ENCODE measurements around the gene AGK.
"Not testable (repeated sequence)": the region's sequence is repeated elsewhere in the genome, so short reads cannot be mapped to it uniquely, and the experiment has no call there.

The AGK gene

DNA sequence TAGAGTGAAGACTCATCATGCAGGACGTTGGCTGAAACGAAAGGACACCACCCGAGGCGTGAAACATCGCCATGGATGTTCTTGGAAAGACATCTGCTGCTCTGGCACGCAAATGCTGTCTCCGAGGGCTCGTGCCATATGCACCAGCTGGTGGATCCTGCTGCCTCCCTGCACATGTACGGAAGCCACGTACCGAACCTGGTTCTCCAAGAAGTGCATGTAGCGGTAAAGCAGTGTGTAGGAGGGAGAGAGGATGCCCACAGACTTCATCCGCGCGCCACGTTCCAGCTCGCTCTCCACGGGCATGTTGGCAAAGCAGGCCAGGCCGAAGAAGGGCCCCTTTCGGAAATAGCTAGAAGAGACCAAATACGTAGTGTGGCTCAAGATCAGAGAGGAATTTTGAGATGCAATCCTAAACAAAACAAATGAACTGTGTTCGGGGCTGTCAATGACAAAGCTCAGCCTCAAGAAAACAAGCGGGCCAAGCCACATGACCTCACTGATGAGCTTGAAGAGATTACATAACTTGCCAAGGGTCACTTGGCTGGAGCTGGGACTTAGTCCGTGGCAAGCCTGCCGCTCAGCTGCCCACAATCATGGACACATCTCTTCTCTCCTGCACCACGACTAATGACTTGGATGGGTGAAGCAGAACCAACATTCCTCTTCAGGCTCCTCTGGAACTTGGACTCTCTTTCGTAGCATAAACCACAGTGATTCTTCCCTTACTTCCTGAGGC is 134.2 kb downstream of the AGK start:
- no peak for DNase-seq

- DNase-seq, result no peak
Measured at GRCh38 chr7:141686074-141686473, 134.9 kb downstream of the AGK start.

DNA sequence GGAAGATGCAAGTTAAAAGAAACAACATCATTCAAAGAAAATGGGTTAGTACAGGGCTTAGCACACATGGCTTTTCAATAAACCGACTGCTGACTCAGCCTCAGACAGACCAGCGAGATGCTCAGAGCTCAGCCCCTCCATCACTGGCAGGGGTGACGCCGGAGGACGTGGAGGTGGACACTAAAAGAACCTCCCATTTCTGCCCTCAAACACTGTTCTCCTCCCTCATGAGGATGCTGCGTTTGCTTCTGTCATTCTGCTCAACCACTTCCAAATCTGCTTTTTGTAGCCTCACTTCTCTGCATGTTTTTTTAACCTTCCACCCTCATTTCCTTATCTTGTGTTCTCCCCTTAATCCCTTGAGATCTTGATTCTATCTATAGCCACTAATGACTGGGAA is 135.5 kb downstream of the AGK start:
- no peak for DNase-seq

GRCh38 chr7:141688043-141688442 is 136.8 kb downstream of the AGK start:
- DNase-seq, result no peak

DNA sequence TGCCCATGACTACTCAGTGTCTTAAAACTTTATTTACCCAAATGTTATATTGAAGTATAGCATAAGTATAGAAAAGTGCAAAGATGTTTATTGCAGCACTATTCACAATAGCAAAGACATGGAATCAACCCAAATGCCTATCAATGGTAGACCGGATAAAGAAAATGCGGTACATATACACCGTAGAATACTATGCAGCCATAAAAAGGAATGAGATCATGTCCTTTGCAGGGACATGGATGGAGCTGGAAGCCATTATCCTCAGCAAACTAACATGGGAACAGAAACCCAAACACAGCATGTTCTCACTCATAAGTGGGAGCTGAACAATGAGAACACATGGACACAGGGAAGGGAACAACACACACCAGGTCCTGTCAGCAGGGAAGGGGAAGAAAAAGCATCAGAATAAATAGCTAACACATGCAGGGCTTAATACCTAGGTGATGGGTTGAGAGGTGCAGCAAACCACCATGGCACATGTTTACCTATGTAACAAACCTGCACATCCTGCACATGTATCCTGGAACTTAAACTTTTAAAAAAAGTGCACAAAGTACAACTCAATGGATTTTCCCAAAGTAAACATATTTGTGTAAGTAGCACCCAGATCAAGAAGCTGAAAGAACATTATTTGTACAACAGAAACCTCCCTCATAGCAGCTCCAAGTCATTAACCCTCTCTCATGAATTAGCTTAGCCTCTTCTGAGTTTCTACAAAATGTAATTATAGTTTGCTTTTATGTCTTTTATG is 138.0 kb downstream of the AGK start:
- DNase-seq, result not testable (repeated sequence)

DNA sequence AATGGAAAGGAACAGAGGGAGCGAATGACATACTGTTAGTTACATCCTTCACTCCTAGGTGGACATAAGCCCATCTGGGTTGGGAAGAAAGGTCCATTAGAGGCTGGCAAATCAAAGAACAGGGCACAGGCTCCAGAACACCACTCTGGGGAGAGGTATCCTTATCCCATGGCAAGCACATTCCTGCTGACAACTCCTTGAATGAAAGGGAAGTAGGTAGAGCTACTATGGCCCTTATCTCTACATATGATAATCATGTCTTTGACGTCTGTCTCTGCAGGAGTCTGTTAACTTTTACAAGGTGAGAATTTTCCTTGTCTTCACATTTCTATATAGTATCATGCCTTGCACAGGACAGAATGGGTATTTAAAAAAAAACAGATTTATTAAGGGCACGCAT is 140.3 kb downstream of the AGK start:
- DNase-seq, result no peak

DNA sequence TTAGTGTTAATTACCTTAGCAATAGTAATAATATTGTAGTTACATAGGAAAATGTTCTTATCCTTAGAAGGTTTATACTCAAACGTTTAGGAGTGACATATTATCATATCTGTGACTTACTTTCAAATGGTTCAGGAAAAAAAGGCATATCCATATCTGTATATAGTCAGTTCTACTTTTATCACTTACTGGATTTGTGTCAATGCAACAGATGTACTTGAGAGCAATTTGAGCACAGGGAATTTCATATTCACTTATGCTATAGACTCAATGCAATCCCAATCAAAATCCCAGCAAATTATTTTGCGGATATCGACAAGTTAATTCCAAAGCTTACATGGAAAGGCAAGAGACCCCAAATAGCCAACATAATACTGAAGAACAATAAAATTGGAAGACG is 140.8 kb downstream of the AGK start:
- no peak for DNase-seq

DNA sequence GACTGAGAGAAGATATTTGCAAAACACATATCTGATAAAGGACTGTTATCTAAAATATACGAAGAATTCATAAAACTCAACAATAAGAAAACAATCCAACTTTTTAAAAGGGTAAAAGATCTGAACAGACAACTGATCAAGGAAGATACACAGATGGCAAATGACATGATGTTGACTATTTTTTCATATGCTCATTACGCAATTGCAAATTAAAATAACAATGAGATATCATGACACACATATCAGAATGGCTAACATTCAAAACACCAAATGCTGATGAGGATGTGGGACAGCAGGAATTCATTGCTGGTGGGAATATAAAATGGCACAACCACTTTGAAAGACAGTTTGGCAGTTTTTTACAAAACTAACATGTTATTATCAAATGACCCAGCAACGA is 141.9 kb downstream of the AGK start:
- DNase-seq, result no peak

- DNase-seq, result peak; percentile 90
Measured at GRCh38 chr7:141695803-141696289, 144.6 kb downstream of the AGK start.

DNA sequence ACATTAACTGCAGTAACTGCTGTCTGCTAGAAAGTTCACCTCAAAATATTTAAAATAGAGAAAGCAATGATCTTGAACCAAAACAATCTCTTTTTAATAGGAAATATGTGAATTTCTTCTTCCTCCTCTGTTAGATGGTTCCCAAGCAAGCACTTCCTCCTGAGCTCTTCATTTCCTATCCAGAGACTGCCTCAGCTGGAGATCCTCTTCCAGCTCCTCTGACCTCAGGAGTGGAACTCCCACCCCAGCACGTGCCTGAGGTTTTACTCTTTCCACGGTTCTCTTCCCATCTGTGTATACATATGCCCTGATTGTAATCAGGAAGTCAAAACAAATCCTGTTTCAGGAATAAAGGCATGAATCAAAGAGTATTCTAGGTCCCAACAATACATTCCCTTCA is 145.1 kb downstream of the AGK start:
- peak; percentile 50 for DNase-seq

- peak; percentile 67 for DNase-seq
Measured at GRCh38 chr7:141697211-141697871, 146.1 kb downstream of the AGK start.

DNA sequence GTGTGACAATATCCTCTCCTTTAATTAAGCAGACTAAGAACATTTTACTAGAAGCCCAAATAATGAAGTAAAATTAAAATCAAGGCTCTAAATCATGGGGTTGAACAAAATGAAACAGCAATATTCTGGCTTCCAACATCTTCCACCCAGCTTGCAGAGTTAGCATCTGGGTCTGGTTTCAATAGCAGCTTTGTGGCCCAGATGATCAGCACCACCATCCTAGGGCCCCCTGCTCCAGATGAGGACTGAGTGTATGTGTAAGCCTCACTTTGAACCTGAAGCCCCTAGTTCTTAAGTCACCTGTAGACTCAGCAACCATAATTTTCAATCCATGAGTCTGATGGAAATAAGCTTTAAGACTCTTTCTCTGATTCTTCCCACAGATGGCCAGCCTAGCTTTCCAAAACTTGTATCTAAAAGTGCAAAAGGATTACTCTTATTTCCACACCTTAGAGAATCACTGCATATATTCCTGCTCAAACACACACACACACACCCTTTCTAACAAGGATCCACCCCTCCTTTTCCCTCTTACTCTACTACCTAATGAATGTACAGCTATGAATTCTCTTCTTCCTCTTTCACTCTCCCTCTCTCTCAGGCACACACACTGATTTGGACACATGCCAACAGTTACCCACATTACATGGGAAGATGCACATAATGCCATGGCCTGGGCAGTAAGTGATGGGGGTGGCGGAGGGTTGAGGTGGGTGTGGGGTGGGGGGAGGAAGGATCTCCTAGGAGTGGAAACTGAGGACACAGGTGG is 147.2 kb downstream of the AGK start:
- peak; percentile 80 for DNase-seq

GRCh38 chr7:141699860-141700259 is 148.7 kb downstream of the AGK start:
- DNase-seq, result peak; percentile 7

- peak; percentile 38 for DNase-seq
Measured at GRCh38 chr7:141700296-141700847, 149.2 kb downstream of the AGK start.

DNA sequence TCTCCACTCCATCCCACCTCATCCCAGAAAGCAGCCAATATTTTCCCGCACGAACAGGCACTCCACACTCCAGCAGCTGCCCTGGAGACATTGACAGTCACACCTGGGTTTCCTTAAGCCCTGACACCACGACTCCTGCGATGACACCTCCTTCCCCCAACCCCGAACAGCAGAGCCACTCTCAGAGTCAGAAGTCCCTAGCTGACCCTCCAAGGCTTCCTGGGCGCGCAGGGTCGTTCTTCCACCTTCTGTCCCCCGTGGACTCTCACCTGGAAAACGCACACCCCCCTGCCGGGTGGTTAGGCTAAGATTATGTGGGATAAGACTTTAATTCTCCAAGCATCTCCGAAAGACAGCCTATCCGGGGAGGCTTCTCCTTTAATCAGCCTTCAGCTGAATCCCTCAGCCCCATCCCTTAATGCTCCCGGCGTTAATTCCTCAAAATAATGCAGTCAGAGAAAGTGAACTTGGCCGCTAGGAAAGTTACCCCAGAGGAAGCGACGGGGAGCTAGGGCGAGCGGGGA is 149.7 kb downstream of the AGK start:
- DNase-seq, result peak; percentile 72

GRCh38 chr7:141701489-141702046 is 150.4 kb downstream of the AGK start:
- peak; percentile 89 for DNase-seq

GRCh38 chr7:141702047-141702567 is 150.9 kb downstream of the AGK start, which contains the start of gene DENND11:
DENND11 (minus strand) TSS chr7:141702166; CDS start chr7:141702153, 13 bp downstream.
- peak; percentile 88 for DNase-seq

DNA sequence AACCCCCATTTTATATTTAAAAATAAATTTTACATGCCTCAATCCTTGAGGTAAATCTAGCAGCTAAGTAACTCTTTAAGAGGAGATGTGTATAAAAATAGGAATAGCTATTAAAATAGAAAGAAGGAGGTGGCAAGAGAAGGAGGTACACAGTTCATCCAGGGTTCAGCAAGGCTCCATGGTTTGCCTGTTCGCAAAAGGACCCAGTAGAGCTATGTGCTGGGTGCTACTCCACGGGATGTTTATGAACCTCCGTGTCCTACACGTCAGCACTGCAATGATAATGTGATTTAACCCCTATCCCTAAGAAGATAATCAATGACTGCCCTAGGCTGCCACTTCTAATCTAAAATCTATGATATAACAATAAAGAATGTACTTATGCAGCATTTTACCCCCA is 151.7 kb downstream of the AGK start:
- peak; percentile 16 for DNase-seq

- DNase-seq, result peak; percentile 45
Measured at GRCh38 chr7:141704112-141704511, 152.9 kb downstream of the AGK start.

- no peak for DNase-seq
Measured at GRCh38 chr7:141704741-141705140, 153.5 kb downstream of the AGK start.
